Thyroid gland (tissue), 4 donors: ENCODE data around the gene CBLC. TPM values are rescaled to one million over a fixed set of nuclear protein-coding genes. Genes with fewer than 3 reads are reported as not detected.
A peak's percentile ranks its signal among the peaks of the same experiment; 100 is the strongest.
"Not testable (repeated sequence)": the region's sequence is repeated elsewhere in the genome, so short reads cannot be mapped to it uniquely, and the experiment has no call there.

Source experiments
- DNase-seq, 2 donors: peaks; one replicate each; pipeline ENCODE4 v3.0.0-alpha.2; 2019
- H3K27ac ChIP-seq, 3 donors: fragments of 200-600 bp; sonication (generic); 1 replicate in 2 of 3; 2 replicates in 1 of 3; pipeline ENCODE4 v1.5.1; 2016 to 2019; ENCODE audit warnings: mild to moderate bottlenecking in 1 of 3, moderate library complexity in 1 of 3
- H3K27me3 ChIP-seq: fragments of 200-600 bp; sonication (generic); one replicate; pipeline ENCODE4 v1.5.1; 2019
- H3K36me3 ChIP-seq, 2 donors: fragments of 200-600 bp; sonication (generic); one replicate each; pipeline ENCODE4 v1.5.1; 2016 to 2019
- H3K4me1 ChIP-seq, 2 donors: fragments of 200-600 bp; sonication (generic); one replicate each; pipeline ENCODE4 v1.5.1; 2017 to 2019
- H3K4me3 ChIP-seq, 3 donors: fragments of 200-600 bp; sonication (generic); replicated peaks in 1 of 3; 1 replicate in 2 of 3; 2 replicates in 1 of 3; pipeline ENCODE4 v1.5.1; 2016; ENCODE audit warnings: mild to moderate bottlenecking in 1 of 3
- H3K9me3 ChIP-seq: fragments of 200-600 bp; sonication (generic); one replicate; pipeline ENCODE4 v1.5.1; 2017
- POLR2A ChIP-seq, 2 donors: fragments of 450-650 bp; IDR thresholded peaks; one replicate each; pipeline ENCODE4 v1.6.1; 2017; ENCODE audit warnings: antibody characterized with exemption in 2 of 2, mild to moderate bottlenecking in 2 of 2, moderate library complexity in 1 of 2
- WGBS, 2 donors: methylation state at CpG; one replicate each; pipeline ENCODE4 v1.1.5; 2017; 5-methylcytosine and 5-hydroxymethylcytosine counted together
- intact Hi-C: fragments of 100-400 bp; cut with DNase I; formaldehyde crosslinking; loops from one replicate; pipeline ENCODE4 v1.15.1; 2023
- total RNA-seq, 4 donors: library from RNA; depleted of rRNA; stranded (reverse); fragments of >200 nt; gene quantifications; one replicate each; pipeline ENCODE4 v1.2.3, GENCODE V29; 2016
- TF ChIP-seq, protein P1 (sequence below), 6 experiments: fragments of 200-600 bp in 3 of 6; fragments of 450-650 bp in 3 of 6; sonication (generic) in 3 of 6; IDR thresholded peaks; one replicate each; pipeline ENCODE4 v1.5.1; 2016 to 2019; ENCODE audit warnings: antibody characterized with exemption in 6 of 6, mild to moderate bottlenecking in 2 of 6, inconsistent platforms in 1 of 6, moderate library complexity in 1 of 6

CBLC gene
- total RNA-seq, 4 donors from 2014 or later = 2.0 to 5.6 (median 3.1) TPM

DNA sequence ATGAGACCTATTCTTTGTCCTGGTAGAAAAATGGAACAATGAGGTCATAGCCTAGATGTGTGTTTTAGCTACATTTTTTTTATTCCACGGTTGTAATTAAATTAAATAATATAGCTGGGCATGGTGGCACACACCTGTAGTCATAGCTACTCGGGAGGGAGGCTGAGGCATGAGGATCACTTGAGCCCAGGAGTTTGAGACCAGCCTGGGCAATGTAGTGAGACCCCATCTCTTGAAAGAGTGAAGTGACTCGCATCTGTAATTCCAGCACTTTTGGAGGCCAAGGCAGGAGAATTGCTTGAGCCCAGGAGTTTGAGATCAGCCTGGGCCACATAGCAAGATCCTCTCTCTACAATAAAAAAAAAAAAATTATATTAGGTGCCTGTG is 11.7 kb upstream of the CBLC start:
- no peak overlapping the region for H3K27ac ChIP-seq
- H3K27me3 ChIP-seq = no peaks in the 10 kb centered on the region
- DNase-seq = no peak
- no peak overlapping the region for H3K4me3 ChIP-seq
- WGBS, 2 donors = 86 to 94% methylated on average over 3 of the region's 3 CpGs
- intact Hi-C loops = loop anchor here (5.0 kb wide), 1 partner anchor 79 kb away; no protein-coding TSS in a partner anchor
- no peaks in the 10 kb centered on the region for H3K9me3 ChIP-seq
- TF ChIP-seq POLR2A (IDR thresholded peaks at IDR 0.05) = no peak
- TF ChIP-seq, protein P1, sequence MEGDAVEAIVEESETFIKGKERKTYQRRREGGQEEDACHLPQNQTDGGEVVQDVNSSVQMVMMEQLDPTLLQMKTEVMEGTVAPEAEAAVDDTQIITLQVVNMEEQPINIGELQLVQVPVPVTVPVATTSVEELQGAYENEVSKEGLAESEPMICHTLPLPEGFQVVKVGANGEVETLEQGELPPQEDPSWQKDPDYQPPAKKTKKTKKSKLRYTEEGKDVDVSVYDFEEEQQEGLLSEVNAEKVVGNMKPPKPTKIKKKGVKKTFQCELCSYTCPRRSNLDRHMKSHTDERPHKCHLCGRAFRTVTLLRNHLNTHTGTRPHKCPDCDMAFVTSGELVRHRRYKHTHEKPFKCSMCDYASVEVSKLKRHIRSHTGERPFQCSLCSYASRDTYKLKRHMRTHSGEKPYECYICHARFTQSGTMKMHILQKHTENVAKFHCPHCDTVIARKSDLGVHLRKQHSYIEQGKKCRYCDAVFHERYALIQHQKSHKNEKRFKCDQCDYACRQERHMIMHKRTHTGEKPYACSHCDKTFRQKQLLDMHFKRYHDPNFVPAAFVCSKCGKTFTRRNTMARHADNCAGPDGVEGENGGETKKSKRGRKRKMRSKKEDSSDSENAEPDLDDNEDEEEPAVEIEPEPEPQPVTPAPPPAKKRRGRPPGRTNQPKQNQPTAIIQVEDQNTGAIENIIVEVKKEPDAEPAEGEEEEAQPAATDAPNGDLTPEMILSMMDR (IDR thresholded peaks at IDR 0.05) = no peak
- no peaks in the 10 kb centered on the region for H3K36me3 ChIP-seq
- H3K4me1 ChIP-seq = no peaks in the 10 kb centered on the region

DNA sequence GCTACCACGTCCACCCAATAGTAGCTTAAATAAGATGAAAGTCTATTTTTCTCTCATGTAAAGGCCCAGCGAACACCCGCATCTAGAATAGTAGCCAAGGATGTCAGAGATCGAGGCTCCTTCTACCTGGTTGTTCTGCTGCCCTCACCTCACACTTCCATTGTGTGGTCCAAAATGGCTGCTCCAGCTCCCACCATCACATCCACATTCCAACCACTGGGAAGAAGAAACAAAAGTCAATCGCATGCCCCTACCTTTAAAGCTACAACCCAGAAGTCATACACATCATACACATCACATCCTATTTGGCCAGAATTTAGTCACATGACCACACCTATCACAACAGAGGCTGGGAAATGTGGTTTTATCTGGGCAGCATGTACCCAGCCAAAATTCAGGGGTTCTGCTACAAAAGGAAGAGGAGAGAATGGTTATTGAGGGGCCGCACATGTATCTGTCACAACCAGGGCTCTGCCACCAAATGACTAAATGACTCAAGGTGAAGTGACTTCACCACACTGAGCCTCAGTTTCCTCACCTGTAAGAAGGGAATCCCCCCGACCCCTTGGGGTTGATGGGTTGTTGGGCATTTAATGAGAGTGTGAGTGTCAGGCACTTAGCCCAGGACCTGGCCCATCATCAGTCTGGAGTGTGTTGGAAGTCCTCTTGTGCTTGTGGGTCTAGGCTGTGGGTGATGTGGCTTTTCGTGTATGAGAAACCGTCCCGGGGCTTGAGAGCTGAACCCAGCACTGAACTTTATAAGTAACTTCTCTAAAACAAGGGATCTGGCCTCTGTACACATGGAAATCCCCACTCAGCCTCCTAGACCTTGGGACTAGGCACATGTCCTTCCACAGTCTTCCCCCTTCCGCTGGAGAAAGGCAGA is 10.2 kb upstream of the CBLC start:
- intact Hi-C loops = loop anchor here (5.0 kb wide), 1 partner anchor 80 kb away; no protein-coding TSS in a partner anchor
- H3K36me3 ChIP-seq = no peaks in the 10 kb centered on the region
- no peaks in the 10 kb centered on the region for H3K4me1 ChIP-seq
- H3K27me3 ChIP-seq = no peaks in the 10 kb centered on the region
- no peak for TF ChIP-seq POLR2A (IDR thresholded peaks at IDR 0.05)
- TF ChIP-seq, protein P1 (IDR thresholded peaks at IDR 0.05) = no peak
- WGBS, 2 donors = 74 to 85% methylated on average over 9 to 11 of the region's 11 CpGs
- H3K4me3 ChIP-seq = no peak overlapping the region
- H3K27ac ChIP-seq = no peak overlapping the region
- no peak for DNase-seq
- no peaks in the 10 kb centered on the region for H3K9me3 ChIP-seq

- H3K9me3 ChIP-seq = no peaks in the 10 kb centered on the region
- H3K36me3 ChIP-seq = no peaks in the 10 kb centered on the region
- WGBS, 2 donors = 17 to 21% methylated on average over 15 of the region's 15 CpGs
- no peak overlapping the region for H3K4me3 ChIP-seq
- H3K27me3 ChIP-seq = no peaks in the 10 kb centered on the region
- H3K4me1 ChIP-seq = no peaks in the 10 kb centered on the region
- intact Hi-C loops = loop anchor here (5.0 kb wide), 1 partner anchor 48 kb away; no protein-coding TSS in a partner anchor
- TF ChIP-seq, protein P1 (IDR thresholded peaks at IDR 0.05) = peak in 5 of 6 experiments; percentile 73 to 97 (median 84)
- TF ChIP-seq POLR2A (IDR thresholded peaks at IDR 0.05) = no peak
- H3K27ac ChIP-seq = no peak overlapping the region
- DNase-seq = peak; percentile 95 to 97
Measured at GRCh38 chr19:44770550-44771257, 7.0 kb upstream of the CBLC start.

GRCh38 chr19:44772144-44772543 is 5.5 kb upstream of the CBLC start:
- DNase-seq, H3K27ac ChIP-seq, H3K4me3 ChIP-seq, H3K36me3 ChIP-seq, H3K27me3 ChIP-seq, H3K9me3 ChIP-seq, H3K4me1 ChIP-seq: not testable (repeated sequence)
- WGBS, 2 donors = 66 to 70% methylated on average over 18 of the region's 18 CpGs
- intact Hi-C loops = loop anchor here (5.0 kb wide), 1 partner anchor 50 kb away; no protein-coding TSS in a partner anchor

- no peak for DNase-seq
- Histone ChIP-seq H3K4me3 (no peak overlapping the region), H3K36me3 (no peaks in the 10 kb centered on the region), H3K27ac (no peak overlapping the region), H3K4me1 (peaks cover 2 to 4% of the 10 kb centered on the region in 2 donors), H3K9me3 (no peaks in the 10 kb centered on the region), H3K27me3 (no peaks in the 10 kb centered on the region)
- no peak for TF ChIP-seq POLR2A (IDR thresholded peaks at IDR 0.05)
- TF ChIP-seq, protein P1 (IDR thresholded peaks at IDR 0.05) = no peak
- 66 to 74% methylated on average over 3 of the region's 3 CpGs for WGBS, 2 donors
- intact Hi-C loops = loop anchor here (5.0 kb wide), 1 partner anchor 51 kb away; no protein-coding TSS in a partner anchor
Measured at GRCh38 chr19:44772959-44773358, 4.7 kb upstream of the CBLC start.
